Uterus (tissue), 4 donors: ENCODE results near the gene DGCR2. TPM values are rescaled to one million over a fixed set of nuclear protein-coding genes. Genes with fewer than 3 reads are reported as not detected.

Experiments
- DNase-seq, 2 donors: peaks; one replicate each; pipeline ENCODE4 v3.0.0-alpha.2; 2019 to 2020
- H3K27ac ChIP-seq, 2 donors: fragments of 200-600 bp; sonication (generic); 1 replicate in 1 of 2; 2 replicates in 1 of 2; pipeline ENCODE4 v1.5.1; 2016 to 2018
- H3K27me3 ChIP-seq, 2 donors: fragments of 200-600 bp; sonication (generic); one replicate each; pipeline ENCODE4 v1.5.1; 2018 to 2019; ENCODE audit warnings: control low read depth in 1 of 2
- H3K36me3 ChIP-seq, 2 donors: fragments of 200-600 bp; sonication (generic); one replicate each; pipeline ENCODE4 v1.5.1; 2019; ENCODE audit warnings: control low read depth in 1 of 2
- H3K4me1 ChIP-seq, 2 donors: fragments of 200-600 bp; sonication (generic); one replicate each; pipeline ENCODE4 v1.5.1; 2018 to 2019; ENCODE audit warnings: control low read depth in 1 of 2
- H3K4me3 ChIP-seq, 2 donors: fragments of 200-600 bp; sonication (generic); 1 replicate in 1 of 2; 2 replicates in 1 of 2; pipeline ENCODE4 v1.5.1; 2018 to 2019; ENCODE audit warnings: mild to moderate bottlenecking in 1 of 2
- H3K9me3 ChIP-seq, 2 donors: fragments of 200-600 bp; sonication (generic); one replicate each; pipeline ENCODE4 v1.5.1; 2019; ENCODE audit warnings: control low read depth in 1 of 2
- CTCF ChIP-seq, 4 experiments: fragments of 200-600 bp in 2 of 4; fragments of 450-650 bp in 2 of 4; sonication (generic) in 2 of 4; IDR thresholded peaks; one replicate each; pipeline ENCODE4 v1.5.1; 2016 to 2019; ENCODE audit warnings: antibody characterized with exemption in 4 of 4, mild to moderate bottlenecking in 2 of 4, moderate library complexity in 1 of 4
- POLR2A ChIP-seq, 2 donors: fragments of 450-650 bp; IDR thresholded peaks; one replicate each; pipeline ENCODE4 v1.6.1; 2016; ENCODE audit warnings: antibody characterized with exemption in 2 of 2, mild to moderate bottlenecking in 1 of 2, moderate library complexity in 1 of 2
- intact Hi-C: fragments of 100-400 bp; cut with DNase I; formaldehyde crosslinking; loops from one replicate; pipeline ENCODE4 v1.15.1; 2023; ENCODE audit warnings: low total_unique reads
- total RNA-seq, 4 donors: library from RNA; depleted of rRNA in 3 of 4; stranded (reverse); fragments of >200 nt in 3 of 4; gene quantifications; one replicate each; pipeline versions ENCODE4 v1.1.0 to v1.2.4, GENCODE V29; 2014 to 2023
- donor health status: DM: yes; HTN: yes; CAD: no.

The DGCR2 gene
- total RNA-seq, 4 donors from 2014 or later, result 18.2 to 88.9 (median 47.6) TPM

GRCh38 chr22:19040391-19040861 is 81.8 kb downstream of the DGCR2 start:
- no peaks in the 10 kb centered on the region for H3K9me3 ChIP-seq
- no peak overlapping the region for H3K27ac ChIP-seq
- DNase-seq, result no peak
- H3K4me3 ChIP-seq, result no peak overlapping the region
- no peaks in the 10 kb centered on the region for H3K36me3 ChIP-seq
- intact Hi-C loops, result no loop called here
- TF ChIP-seq CTCF (IDR thresholded peaks at IDR 0.05) (no peak), POLR2A (IDR thresholded peaks at IDR 0.05) (no peak)
- H3K27me3 ChIP-seq, result no peaks in the 10 kb centered on the region
- no peaks in the 10 kb centered on the region for H3K4me1 ChIP-seq

- H3K4me1 ChIP-seq, result no peaks in the 10 kb centered on the region
- no peaks in the 10 kb centered on the region for H3K36me3 ChIP-seq
- intact Hi-C loops, result no loop called here
- no peak for TF ChIP-seq CTCF (IDR thresholded peaks at IDR 0.05)
- TF ChIP-seq POLR2A (IDR thresholded peaks at IDR 0.05), result no peak
- no peak overlapping the region for H3K27ac ChIP-seq
- no peaks in the 10 kb centered on the region for H3K9me3 ChIP-seq
- no peak overlapping the region for H3K4me3 ChIP-seq
- no peak for DNase-seq
- no peaks in the 10 kb centered on the region for H3K27me3 ChIP-seq
These were observed 82.4 kb downstream of the DGCR2 start for GRCh38 chr22:19039796-19040280.

- intact Hi-C loops, result no loop called here
- DNase-seq, result no peak
- no peak overlapping the region for H3K27ac ChIP-seq
- H3K36me3 ChIP-seq, result no peaks in the 10 kb centered on the region
- TF ChIP-seq POLR2A (IDR thresholded peaks at IDR 0.05) (no peak), CTCF (IDR thresholded peaks at IDR 0.05) (no peak)
- no peaks in the 10 kb centered on the region for H3K4me1 ChIP-seq
- no peaks in the 10 kb centered on the region for H3K27me3 ChIP-seq
- no peaks in the 10 kb centered on the region for H3K9me3 ChIP-seq
- no peak overlapping the region for H3K4me3 ChIP-seq
These were observed 82.8 kb downstream of the DGCR2 start for GRCh38 chr22:19039448-19039780.

GRCh38 chr22:19038728-19039447 is 83.3 kb downstream of the DGCR2 start:
- Histone ChIP-seq H3K27me3 (no peaks in the 10 kb centered on the region), H3K9me3 (no peaks in the 10 kb centered on the region), H3K4me3 (no peak overlapping the region), H3K27ac (no peak overlapping the region), H3K4me1 (no peaks in the 10 kb centered on the region), H3K36me3 (no peaks in the 10 kb centered on the region)
- no peak for TF ChIP-seq CTCF (IDR thresholded peaks at IDR 0.05)
- no peak for DNase-seq
- intact Hi-C loops, result no loop called here

DNA sequence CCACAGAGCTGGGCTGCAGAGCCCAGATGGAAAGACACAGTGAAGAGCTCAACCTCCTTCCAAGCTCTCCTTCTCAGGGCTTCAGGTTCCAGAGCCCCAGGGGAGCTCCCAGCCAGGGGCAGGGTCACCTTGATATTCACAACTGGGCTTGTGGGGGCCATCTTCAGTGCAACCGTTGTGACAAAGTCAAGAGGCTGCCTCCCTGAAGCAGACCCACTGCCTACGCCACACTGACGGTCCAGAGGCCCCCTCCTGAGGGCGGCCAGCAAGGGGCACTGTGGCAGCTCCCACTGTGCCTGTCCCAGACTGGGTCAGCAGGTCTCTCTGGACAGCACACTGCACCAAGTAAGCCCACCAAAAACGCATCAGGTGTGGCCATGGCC is 84.1 kb downstream of the DGCR2 start:
- no peaks in the 10 kb centered on the region for H3K4me1 ChIP-seq
- no peaks in the 10 kb centered on the region for H3K27me3 ChIP-seq
- H3K4me3 ChIP-seq, result no peak overlapping the region
- no peak for DNase-seq
- intact Hi-C loops, result no loop called here
- H3K36me3 ChIP-seq, result no peaks in the 10 kb centered on the region
- H3K9me3 ChIP-seq, result no peaks in the 10 kb centered on the region
- no peak for TF ChIP-seq CTCF (IDR thresholded peaks at IDR 0.05)
- no peak for TF ChIP-seq POLR2A (IDR thresholded peaks at IDR 0.05)
- H3K27ac ChIP-seq, result no peak overlapping the region
